OCI-LY1 (cell line): ENCODE measurements around the gene ERCC5.

Experiments used
- H2AFZ ChIP-seq: fragments of 200-600 bp; sonication (generic), shearing (Covaris generic); 2 replicates; pipeline ENCODE4 v1.6.0; 2014; ENCODE audit warnings: antibody characterized with exemption, mild to moderate bottlenecking, low read length
- H3F3A ChIP-seq: fragments of 200-600 bp; sonication (generic), shearing (Covaris generic); 2 replicates; pipeline ENCODE4 v1.6.0; 2014; ENCODE audit warnings: mild to moderate bottlenecking, antibody characterized with exemption, low read length, moderate library complexity; ENCODE audit not compliant: insufficient read depth
- H3K27ac ChIP-seq: fragments of 200-600 bp; sonication (generic); 2 replicates; pipeline ENCODE4 v1.5.1; 2014; ENCODE audit warnings: low read length, mixed run types, mild to moderate bottlenecking, low read depth; ENCODE audit not compliant: poor library complexity, severe bottlenecking
- H3K27me3 ChIP-seq: fragments of 200-600 bp; sonication (generic); 2 replicates; pipeline ENCODE4 v1.6.0; 2014; ENCODE audit warnings: antibody characterized with exemption, mild to moderate bottlenecking, low read length, moderate library complexity; ENCODE audit not compliant: insufficient read depth
- H3K36me3 ChIP-seq: fragments of 200-600 bp; sonication (generic); 2 replicates; pipeline ENCODE4 v1.6.1; 2014; ENCODE audit warnings: mild to moderate bottlenecking, antibody characterized with exemption, low read length, moderate library complexity, mixed read lengths; ENCODE audit not compliant: insufficient read depth
- H3K4me1 ChIP-seq: fragments of 200-600 bp; sonication (generic); 2 replicates; pipeline ENCODE4 v1.5.1; 2014; ENCODE audit warnings: mild to moderate bottlenecking, low read length, moderate library complexity; ENCODE audit not compliant: insufficient read depth, severe bottlenecking
- H3K4me2 ChIP-seq: fragments of 200-600 bp; sonication (generic), shearing (Covaris generic); 2 replicates; pipeline ENCODE4 v1.6.1; 2014; ENCODE audit warnings: low read length
- H3K4me3 ChIP-seq: fragments of 200-600 bp; sonication (generic); 2 replicates; pipeline ENCODE4 v1.5.1; 2014; ENCODE audit warnings: low read length, low read depth, mild to moderate bottlenecking, mixed read lengths; ENCODE audit not compliant: poor library complexity, severe bottlenecking
- H3K79me2 ChIP-seq: fragments of 200-600 bp; shearing (Covaris generic); 2 replicates; pipeline ENCODE4 v1.6.1; 2016; ENCODE audit warnings: mixed run types, low read length, mixed read lengths; ENCODE audit not compliant: insufficient read depth
- H3K9ac ChIP-seq: fragments of 200-600 bp; sonication (generic), shearing (Covaris generic); 2 replicates; pipeline ENCODE4 v1.6.1; 2014; ENCODE audit warnings: mild to moderate bottlenecking, low read length, mixed read lengths
- H3K9me2 ChIP-seq: fragments of 200-600 bp; sonication (generic), shearing (Covaris generic); 2 replicates; pipeline ENCODE4 v1.6.1; 2014; ENCODE audit warnings: low read depth, mild to moderate bottlenecking, low read length, mixed read lengths
- H3K9me3 ChIP-seq: fragments of 200-600 bp; shearing (Covaris generic); 2 replicates; pipeline ENCODE4 v1.6.1; 2014; ENCODE audit warnings: low read length, mixed read lengths
- H4K20me1 ChIP-seq: fragments of 200-600 bp; sonication (generic), shearing (Covaris generic); 2 replicates; pipeline ENCODE4 v1.6.0; 2016; ENCODE audit warnings: mild to moderate bottlenecking, low read length; ENCODE audit not compliant: insufficient read depth
- EZH2 ChIP-seq: fragments of 200-600 bp; sonication (generic), shearing (Covaris generic); IDR thresholded peaks from 2 replicates; pipeline ENCODE4 v1.8.0; 2017; ENCODE audit warnings: borderline replicate concordance, mixed run types, mild to moderate bottlenecking, antibody characterized with exemption, low read length, moderate library complexity, mixed read lengths
- TF ChIP-seq, protein P1 (sequence below): fragments of 200-600 bp; sonication (generic), shearing (Covaris generic); IDR thresholded peaks from 2 replicates; pipeline ENCODE4 v1.5.1; 2017; ENCODE audit warnings: mild to moderate bottlenecking, antibody characterized with exemption, low read length, moderate library complexity, mixed read lengths

Gene ERCC5

DNA sequence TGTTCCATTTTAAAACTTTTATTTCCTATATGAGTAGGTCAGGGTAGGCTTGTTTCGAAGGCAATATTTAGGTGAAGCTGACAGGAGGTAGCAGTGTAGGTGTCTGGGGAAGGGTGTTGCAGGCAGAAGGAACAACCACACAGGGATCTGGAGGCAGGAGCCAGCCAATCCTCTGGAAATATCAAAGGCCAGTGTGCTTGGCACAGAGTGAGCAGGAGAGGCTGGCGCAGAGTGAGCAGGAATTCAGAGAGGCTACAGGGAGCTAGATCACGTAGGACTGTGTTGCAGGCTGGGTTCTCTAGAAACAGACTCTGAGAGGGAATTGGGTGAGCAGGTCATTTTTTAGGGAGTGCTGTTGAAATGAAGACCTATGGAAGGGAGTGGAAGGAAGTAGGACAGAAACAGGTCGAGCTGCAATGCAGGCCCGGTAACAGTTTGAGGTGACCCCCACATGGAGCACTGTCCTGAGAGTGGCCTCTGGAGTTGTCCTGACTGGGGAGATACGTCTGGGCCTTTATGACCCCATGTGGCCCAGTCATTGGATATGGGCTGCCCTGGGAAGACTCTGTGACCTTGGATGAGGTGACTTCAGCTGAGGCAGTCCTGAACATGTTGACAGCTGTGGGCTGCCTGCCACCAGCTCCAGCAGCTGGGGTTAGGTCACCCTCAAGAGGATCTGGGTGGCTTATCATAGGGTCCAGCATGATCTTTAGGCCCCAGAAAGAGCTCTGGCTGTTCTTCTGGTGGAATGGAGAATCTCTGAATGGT is 51.7 kb downstream of the ERCC5 start:
- no peaks in the 10 kb centered on the region for H3K9me2 ChIP-seq
- H3K36me3 ChIP-seq = no peaks in the 10 kb centered on the region
- no peaks in the 10 kb centered on the region for H3K9me3 ChIP-seq
- H3K4me3 ChIP-seq = no peak overlapping the region
- H4K20me1 ChIP-seq = no peaks in the 10 kb centered on the region
- no peak overlapping the region for H2AFZ ChIP-seq
- no peaks in the 10 kb centered on the region for H3K4me1 ChIP-seq
- H3K4me2 ChIP-seq = no peak overlapping the region
- H3K27me3 ChIP-seq = no peaks in the 10 kb centered on the region
- no peak overlapping the region for H3K27ac ChIP-seq
- H3F3A ChIP-seq = no peaks in the 10 kb centered on the region
- H3K9ac ChIP-seq = no peak overlapping the region
- no peak for TF ChIP-seq EZH2
- TF ChIP-seq, protein P1, sequence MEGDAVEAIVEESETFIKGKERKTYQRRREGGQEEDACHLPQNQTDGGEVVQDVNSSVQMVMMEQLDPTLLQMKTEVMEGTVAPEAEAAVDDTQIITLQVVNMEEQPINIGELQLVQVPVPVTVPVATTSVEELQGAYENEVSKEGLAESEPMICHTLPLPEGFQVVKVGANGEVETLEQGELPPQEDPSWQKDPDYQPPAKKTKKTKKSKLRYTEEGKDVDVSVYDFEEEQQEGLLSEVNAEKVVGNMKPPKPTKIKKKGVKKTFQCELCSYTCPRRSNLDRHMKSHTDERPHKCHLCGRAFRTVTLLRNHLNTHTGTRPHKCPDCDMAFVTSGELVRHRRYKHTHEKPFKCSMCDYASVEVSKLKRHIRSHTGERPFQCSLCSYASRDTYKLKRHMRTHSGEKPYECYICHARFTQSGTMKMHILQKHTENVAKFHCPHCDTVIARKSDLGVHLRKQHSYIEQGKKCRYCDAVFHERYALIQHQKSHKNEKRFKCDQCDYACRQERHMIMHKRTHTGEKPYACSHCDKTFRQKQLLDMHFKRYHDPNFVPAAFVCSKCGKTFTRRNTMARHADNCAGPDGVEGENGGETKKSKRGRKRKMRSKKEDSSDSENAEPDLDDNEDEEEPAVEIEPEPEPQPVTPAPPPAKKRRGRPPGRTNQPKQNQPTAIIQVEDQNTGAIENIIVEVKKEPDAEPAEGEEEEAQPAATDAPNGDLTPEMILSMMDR = no peak
- no peaks in the 10 kb centered on the region for H3K79me2 ChIP-seq

DNA sequence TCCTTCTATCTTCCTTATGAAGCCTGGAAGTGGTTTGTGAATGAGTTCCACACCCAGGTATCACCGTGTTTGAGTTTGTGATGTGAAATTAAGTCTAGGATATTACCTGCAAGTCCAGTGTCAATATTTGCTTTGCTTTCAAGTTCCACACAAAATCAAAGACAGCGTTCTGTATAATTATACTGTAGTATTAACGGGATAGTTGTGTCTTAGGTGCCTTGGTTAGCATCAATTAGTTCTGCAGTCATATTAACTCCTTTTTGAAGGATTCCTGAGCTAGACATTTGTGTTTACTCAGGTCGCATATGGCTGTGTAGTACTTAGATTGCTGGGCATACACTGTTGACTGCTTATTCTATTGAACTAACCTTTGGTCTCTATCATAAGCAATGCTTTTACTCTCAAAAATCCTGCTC is 54.4 kb downstream of the ERCC5 start:
- no peak for TF ChIP-seq EZH2
- TF ChIP-seq, protein P1 = no peak
- Histone ChIP-seq H3K9ac (no peak overlapping the region), H3K36me3 (no peaks in the 10 kb centered on the region), H3K27ac (no peak overlapping the region), H3K27me3 (no peaks in the 10 kb centered on the region), H2AFZ (no peak overlapping the region), H3K9me2 (no peaks in the 10 kb centered on the region), H3F3A (no peaks in the 10 kb centered on the region), H3K79me2 (no peaks in the 10 kb centered on the region), H3K4me3 (no peak overlapping the region), H4K20me1 (no peaks in the 10 kb centered on the region), H3K9me3 (no peaks in the 10 kb centered on the region), H3K4me2 (no peak overlapping the region), H3K4me1 (no peaks in the 10 kb centered on the region)

DNA sequence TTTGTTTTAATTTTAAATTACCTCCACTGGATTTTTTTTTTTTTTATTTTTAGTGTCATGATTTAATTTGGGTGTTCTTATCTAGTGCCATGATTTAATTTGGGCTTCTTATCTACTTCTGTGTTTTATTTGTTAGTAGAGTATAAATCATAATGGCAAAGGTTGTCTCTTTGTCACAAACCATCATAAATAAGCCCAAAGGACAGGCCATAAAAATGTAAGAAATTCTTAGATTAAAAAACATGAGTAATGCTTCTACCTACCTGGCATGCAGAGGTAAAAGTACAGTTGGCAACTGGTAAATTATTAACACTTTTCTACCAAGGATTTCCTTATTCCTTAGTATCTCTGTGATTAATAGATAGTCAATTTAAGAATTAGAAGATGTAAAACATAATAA is 55.2 kb downstream of the ERCC5 start:
- no peaks in the 10 kb centered on the region for H3K9me3 ChIP-seq
- no peak overlapping the region for H3K4me2 ChIP-seq
- no peak overlapping the region for H3K27ac ChIP-seq
- no peak overlapping the region for H3K9ac ChIP-seq
- TF ChIP-seq EZH2 = no peak
- TF ChIP-seq, protein P1 = no peak
- H2AFZ ChIP-seq = no peak overlapping the region
- no peaks in the 10 kb centered on the region for H3K36me3 ChIP-seq
- H3K4me1 ChIP-seq = no peaks in the 10 kb centered on the region
- H3F3A ChIP-seq = no peaks in the 10 kb centered on the region
- no peaks in the 10 kb centered on the region for H4K20me1 ChIP-seq
- no peaks in the 10 kb centered on the region for H3K9me2 ChIP-seq
- H3K27me3 ChIP-seq = no peaks in the 10 kb centered on the region
- H3K4me3 ChIP-seq = no peak overlapping the region
- no peaks in the 10 kb centered on the region for H3K79me2 ChIP-seq
